HL-60/S4 (cell line): ENCODE measurements around the gene CCN6.

Experiments
- in situ Hi-C: fragments of 300-500 bp; cut with MboI; formaldehyde crosslinking; loops from 2 replicates; pipeline ENCODE4 v1.14.3; 2022; ENCODE audit warnings: low sequenced_read_pairs

The CCN6 gene

DNA sequence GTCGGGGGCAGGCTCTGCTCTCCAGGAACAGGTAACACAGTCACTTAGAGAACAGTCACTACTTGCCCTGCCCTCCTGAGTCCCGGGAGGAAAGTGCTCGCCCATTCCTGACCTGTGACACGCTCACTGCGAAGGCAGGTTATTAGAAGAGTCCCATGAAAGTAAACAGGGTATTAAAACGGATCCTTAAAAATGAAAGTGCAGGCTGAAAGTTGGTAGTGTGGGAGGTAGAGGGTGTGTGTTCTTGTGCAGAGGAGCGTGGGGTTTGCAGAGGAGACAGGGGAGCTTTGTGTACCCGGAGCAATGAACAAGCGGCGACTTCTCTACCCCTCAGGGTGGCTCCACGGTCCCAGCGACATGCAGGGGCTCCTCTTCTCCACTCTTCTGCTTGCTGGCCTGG is at the start of gene CCN6:
Gene CCN6 (plus strand): TSS at position 104 of the 400 bp plus-strand sequence. CDS start 254 bp downstream, at position 358.
- in situ Hi-C loops: no loop called here

DNA sequence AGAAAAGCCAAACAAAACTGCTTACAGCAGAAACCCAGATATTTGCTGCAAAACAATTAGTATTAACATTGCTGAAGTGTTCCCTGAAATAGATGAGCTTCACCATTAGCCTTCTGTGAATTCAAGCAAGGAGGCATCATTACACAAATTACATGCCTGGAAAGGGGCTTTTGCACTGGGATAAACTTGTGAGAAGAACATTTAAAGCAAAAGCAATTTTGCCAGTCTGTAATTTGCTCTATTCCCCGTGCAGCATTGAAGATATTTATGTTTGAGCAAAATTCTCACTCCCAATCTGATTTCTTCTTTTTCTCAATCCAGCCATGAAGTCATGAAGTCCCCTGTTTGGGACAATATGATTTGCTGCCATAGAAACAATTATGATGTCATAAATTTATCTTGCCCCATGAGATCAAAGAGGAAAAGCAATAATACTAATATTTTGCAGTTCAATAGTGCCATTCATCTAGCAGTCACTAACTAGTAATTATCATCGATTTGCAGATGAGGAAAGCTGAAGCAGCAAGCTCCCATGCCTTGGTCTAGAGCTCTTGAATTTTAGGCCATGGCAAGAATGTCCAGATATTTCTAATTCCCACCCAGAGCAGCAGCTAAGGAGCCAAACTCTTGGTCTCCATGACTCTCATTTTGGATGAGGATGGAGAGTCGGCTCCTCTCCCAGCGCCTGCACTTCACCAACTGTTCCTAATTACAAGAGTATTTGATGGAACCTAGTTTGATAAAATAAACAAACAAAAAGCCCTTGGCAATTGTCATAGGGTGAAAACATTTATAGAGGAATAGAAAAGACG is 49.5 kb upstream of the CCN6 start:
- in situ Hi-C loops: loop anchor here (10.0 kb wide), 1 partner anchor 290 kb away; no protein-coding TSS in a partner anchor

- in situ Hi-C loops: loop anchor here (10.0 kb wide), 1 partner anchor 290 kb away; no protein-coding TSS in a partner anchor
Measured at GRCh38 chr6:112005013-112005371, 48.9 kb upstream of the CCN6 start.

GRCh38 chr6:112007254-112007653 is 46.6 kb upstream of the CCN6 start:
- in situ Hi-C loops: loop anchor here (10.0 kb wide), 1 partner anchor 292 kb away; no protein-coding TSS in a partner anchor

DNA sequence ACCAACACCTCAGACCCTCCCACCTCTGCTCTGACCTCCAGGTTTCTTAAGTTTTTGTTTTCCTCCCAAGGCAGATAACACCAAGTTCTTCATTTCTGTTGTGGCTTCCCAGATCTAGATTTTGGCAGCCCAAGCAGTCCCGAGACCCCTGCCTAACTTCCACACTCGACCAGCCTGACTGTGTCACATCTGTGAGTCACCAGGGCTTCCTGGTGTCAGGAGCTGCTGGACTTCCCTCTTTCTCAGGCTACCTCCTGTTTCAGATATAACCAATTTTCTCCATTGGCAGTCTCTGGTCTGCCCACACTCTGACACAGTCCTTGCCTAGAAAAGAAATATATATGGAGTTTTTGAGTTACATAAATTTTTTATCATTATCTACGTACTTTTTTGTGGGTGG is 46.1 kb upstream of the CCN6 start:
- in situ Hi-C loops: loop anchor here (10.0 kb wide), 1 partner anchor 293 kb away; no protein-coding TSS in a partner anchor

DNA sequence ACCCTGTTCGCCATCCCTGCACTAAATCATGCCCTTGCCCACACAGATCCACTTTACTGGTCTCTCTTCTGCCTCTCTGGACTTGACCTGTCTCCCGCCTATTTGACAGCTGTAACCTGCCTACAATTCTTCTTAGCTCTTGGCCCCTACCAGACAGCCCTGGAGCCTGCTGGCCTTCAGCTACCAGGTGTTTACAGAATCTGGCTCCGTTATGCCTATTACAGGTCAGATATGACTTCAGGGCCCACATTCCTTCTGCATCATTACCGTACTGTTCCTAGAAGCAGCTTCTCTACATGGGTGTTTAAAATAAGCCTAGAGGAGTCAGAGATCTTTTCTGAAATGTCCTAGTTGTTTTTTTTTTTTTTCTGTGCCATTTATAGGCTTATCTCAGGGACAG is 45.4 kb upstream of the CCN6 start:
- in situ Hi-C loops: loop anchor here (10.0 kb wide), 1 partner anchor 294 kb away; no protein-coding TSS in a partner anchor

- in situ Hi-C loops: no loop called here
Measured at GRCh38 chr6:112010328-112010727, 43.6 kb upstream of the CCN6 start.

- in situ Hi-C loops: no loop called here
Measured at GRCh38 chr6:112013051-112013450, 40.9 kb upstream of the CCN6 start.

DNA sequence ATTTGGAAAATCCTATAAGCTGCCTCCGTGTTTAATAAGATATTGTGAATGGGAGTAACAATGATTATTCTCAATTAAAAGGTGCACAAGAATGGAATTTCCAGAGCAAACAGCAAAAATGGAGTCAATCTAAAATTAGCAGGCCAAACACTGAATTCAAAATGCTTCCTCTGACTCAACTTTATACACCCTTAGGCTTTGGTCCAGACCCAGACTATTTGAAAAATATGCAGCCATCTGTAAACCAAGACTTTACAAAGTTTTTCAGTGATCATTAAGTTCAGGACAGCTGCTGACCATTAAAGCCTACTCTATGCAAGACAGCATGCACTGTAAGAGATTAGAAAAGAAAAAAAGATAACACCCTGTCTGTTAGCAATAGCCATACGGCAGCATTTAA is 39.4 kb upstream of the CCN6 start:
- in situ Hi-C loops: no loop called here

- in situ Hi-C loops: no loop called here
Measured at GRCh38 chr6:112015725-112016124, 38.2 kb upstream of the CCN6 start.

GRCh38 chr6:112016320-112016719 is 37.6 kb upstream of the CCN6 start:
- in situ Hi-C loops: no loop called here

DNA sequence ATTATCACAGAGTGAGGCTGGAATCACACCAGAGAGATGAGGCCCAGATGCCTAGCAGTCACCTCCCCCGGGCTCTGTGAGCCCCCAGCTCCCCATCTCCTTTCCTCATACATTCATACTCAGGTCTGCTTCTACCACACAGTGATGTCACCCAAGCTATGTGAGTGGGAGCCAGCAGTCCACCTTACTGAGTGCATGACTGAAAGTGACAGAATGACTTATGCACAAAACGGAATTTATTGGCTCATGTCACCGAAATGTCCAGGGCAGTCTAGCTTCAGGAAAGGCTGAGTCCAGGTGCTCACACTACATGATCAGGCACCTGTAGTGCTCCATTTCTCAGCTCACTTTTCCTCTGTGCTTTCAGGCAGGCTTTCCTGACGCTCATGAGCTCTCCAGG is 36.7 kb upstream of the CCN6 start:
- in situ Hi-C loops: no loop called here

DNA sequence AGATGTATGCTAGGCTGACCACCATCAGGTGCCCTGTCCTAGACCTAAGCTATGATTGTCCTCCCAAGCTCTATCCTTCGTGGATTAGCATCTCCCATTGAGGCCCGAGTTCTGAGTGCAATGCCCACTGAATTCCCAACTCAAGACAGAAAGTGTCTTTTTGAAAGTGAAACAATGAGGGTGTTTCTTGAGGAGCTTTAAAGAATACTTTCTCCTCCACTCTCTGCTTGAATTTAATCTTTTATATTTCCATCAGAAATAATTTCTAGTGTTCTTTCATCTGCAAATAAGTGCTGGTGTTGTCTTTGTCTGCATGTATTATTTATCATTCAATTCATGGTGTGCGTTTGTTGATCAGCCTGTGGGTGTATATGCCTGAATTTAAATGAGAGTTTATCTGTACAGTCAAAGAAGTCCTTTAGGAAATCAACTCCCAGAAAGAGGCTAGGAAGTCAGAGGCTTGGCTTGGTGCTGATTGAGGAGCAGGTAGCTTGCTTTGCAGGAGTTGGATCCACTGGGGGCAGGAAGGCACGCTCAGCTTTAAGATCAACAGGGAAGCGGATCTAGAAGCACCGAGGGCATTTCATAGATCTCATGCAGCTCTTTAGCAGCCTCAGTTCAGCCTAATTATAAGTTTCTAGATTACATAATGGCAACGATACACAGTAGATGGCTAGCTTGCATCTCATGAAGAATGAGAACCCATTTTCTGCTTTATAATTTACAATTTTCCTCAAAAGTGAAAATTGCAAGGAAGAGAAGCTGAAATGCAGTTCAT is 36.0 kb upstream of the CCN6 start:
- in situ Hi-C loops: no loop called here

DNA sequence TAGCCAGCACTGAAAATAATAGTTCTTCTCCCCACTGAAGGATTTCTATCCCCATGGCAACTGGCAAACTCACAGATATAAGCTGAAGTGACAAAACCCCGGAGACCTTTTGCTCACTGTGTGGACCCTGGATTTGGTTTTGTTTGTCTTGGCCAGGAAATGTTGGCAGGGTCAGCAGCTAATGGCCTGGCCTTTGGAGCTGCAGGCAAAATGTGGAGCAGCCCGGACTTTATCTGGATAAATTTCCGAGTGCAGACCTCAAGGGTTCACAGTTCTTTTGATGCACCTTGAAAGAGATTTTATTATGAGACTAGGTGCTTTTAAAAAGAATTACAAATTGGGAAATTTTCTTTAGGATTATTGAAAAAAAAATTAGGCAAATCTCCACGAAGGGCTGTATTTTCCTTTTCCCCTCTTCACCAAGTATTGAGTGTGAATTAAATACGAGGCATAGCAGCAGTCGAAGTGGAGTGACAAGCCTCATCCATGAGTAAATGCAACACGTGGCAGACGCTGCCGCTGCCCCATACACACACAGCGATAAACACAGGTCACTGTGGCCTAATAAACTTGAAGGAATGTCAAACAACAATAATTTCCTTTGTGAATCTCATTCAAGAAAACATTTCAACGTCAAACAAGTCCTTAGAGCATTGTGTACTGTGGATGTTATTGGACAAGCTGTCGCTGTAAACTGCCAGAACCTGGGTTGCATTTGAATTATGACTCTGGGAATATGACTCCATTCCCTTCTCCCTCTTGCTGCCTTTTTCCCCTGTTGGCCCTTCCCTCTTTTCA is 35.1 kb upstream of the CCN6 start:
- in situ Hi-C loops: no loop called here

GRCh38 chr6:112019589-112019988 is 34.3 kb upstream of the CCN6 start:
- in situ Hi-C loops: no loop called here

GRCh38 chr6:112021691-112022310 is 32.1 kb upstream of the CCN6 start:
- in situ Hi-C loops: no loop called here

- in situ Hi-C loops: no loop called here
Measured at GRCh38 chr6:112022749-112023148, 31.2 kb upstream of the CCN6 start.

DNA sequence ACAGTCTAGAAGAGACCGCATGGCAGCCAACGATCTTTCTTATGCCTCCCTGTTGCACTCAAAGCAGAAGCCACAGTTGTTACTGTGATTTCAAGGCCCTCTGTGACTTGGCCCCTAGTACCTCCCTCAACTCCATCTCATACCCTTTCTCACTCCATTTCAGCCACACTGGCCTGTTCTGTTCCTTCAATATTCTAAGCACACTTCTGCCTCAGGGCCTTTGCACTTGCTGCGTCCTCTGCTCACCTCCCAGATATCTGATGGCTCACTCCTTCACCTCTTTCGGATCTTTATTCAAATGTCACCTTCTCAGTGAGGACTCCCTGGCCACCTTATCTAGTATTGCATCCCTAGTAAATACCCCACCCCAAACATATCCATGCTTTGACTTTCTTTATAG is 29.4 kb upstream of the CCN6 start:
- in situ Hi-C loops: no loop called here

GRCh38 chr6:112026933-112027332 is 27.0 kb upstream of the CCN6 start:
- in situ Hi-C loops: loop anchor here (25.0 kb wide), 2 partner anchors 990 to 1490 kb away; no protein-coding TSS in a partner anchor

DNA sequence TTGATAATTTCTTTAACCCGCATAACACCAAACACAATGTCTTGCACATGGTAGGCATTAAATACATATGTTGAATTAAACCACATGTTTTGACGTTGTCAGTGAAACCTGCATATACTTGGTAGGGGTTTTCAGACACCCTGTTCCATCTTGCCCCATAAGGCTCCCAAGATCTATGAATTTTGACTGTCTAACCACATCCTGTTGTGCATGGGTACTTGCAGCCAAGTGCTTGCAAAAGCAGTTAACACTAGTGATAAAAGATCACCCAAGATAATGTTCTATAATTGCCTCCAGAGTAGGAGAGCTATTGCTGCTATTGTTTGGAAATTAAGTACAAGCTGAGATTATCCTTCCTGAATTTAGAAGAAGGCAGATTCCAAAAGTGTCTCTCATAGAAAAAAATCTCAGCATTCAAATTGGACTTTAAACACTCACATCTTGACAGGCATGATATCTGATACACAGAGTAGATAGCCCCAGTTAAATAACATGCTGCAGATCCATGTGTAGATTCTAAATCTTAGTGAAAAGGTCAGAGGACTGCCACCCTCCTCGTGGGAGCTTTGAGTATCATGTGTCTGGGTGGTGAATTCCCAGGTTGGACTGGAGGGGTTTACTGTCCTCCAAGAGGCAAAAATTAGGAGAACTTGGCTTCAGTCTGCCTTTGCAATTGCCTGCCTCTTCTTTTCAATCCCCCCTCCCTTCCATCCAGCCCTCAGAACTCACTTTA is 25.8 kb upstream of the CCN6 start:
- in situ Hi-C loops: loop anchor here (25.0 kb wide), 2 partner anchors 991 to 1491 kb away; no protein-coding TSS in a partner anchor
